Melanocyte of skin (primary cell): ENCODE measurements around the gene ADORA2B. TPM values are rescaled to one million over a fixed set of nuclear protein-coding genes. Genes with fewer than 3 reads are reported as not detected.

Experiments
- total RNA-seq, 2 donors: library from RNA; depleted of rRNA; stranded (reverse); fragments of >200 nt; gene quantifications; 2 replicates each; pipeline ENCODE4 v1.2.3, GENCODE V29; 2012

Gene ADORA2B
- 10 to 100 TPM in 1 of 2 donors, 1 to 10 TPM in 1; 8.3 to 34.3 TPM for total RNA-seq

DNA sequence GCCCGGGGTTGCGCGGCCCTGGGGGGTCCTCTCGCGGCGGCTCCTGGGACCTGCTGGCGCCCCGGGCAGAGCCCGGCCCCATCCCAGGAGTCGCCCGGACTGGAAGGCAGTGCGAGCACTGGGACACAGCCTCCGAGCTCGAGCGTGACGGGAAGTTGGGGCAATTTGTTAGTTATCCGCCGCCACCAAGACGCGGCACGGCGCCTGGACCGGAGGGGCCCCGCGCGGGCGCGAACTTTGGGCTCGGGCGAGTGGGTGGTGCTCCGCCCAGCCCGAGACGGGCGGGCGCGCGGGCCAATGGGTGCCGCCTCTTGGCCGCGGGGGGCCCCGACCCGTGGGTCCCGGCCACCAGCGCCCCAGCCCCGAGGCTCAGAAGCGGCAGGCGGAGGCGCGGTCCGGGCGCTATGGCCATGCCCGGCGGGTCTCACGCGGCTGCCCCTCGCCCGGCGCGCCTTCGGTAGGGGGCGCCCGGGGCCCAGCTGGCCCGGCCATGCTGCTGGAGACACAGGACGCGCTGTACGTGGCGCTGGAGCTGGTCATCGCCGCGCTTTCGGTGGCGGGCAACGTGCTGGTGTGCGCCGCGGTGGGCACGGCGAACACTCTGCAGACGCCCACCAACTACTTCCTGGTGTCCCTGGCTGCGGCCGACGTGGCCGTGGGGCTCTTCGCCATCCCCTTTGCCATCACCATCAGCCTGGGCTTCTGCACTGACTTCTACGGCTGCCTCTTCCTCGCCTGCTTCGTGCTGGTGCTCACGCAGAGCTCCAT lies at the start of gene ADORA2B:
Gene ADORA2B (plus strand): TSS at position 372 of the 768 bp plus-strand sequence. CDS start 119 bp downstream, at position 491.

DNA sequence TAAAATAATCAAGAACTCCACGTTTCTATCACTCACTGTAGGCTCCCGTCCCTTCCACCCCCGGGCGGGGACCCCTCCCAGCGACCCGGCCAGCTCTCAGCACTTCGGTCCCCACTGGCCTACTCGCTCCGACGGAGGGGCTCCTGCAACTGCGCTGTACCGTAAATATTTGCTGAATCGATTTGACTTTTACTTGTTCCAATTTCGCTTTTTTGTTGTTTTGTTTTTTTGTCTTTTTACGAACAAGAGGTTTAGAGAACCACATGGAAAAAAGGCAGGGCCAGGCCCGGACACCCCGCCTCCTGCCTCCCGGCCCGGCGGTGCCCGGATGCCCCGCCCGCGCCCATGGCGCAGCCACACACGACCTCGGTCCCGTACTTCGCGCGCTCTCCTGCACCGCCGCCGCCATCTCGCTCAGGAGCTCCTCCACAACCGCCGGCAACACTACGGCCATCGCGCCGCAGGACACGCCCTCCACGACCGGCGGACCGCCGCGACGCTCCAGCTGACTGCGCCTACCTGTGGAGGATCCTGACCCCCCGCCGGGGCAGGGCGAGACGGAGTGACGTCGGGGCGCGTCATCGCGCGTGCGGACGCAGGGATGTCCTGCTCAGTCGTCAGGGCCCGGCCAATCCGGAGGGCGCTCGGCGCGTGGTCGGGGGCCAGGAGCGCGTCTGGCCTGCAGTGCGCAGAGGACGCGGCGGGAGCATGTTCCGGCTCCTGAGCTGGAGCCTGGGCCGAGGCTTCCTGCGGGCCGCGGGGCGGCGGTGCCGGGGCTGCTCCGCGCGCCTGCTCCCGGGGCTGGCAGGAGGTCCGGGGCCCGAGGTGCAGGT lies 54.4 kb downstream of the ADORA2B start, which contains the start of the genes TTC19 and ZSWIM7:
Gene TTC19 (plus strand): TSS at position 684 of the 833 bp plus-strand sequence. CDS start 25 bp downstream, at position 709.
Gene ZSWIM7 (minus strand): TSS at position 564 of the 833 bp plus-strand sequence. CDS start 110 bp downstream, at position 454.

Other genes starting within 250 kb of the ADORA2B start
- 10 to 100 TPM; 23.6 to 28.2 TPM for gene ZNF286A, start 245.4 kb upstream of the ADORA2B start, total RNA-seq
- gene TBC1D26, start 212.8 kb upstream of the ADORA2B start, total RNA-seq = under 1 TPM; 0.33 to 0.34 TPM
- gene ZSWIM7, start 54.6 kb downstream of the ADORA2B start, total RNA-seq = 10 to 100 TPM; 13.0 to 21.0 TPM
- 10 to 100 TPM; 34.6 to 42.7 TPM for gene TTC19, start 54.7 kb downstream of the ADORA2B start, total RNA-seq